ENCODE data around the gene SCGB1D4. TPM values are rescaled to one million over a fixed set of nuclear protein-coding genes. Genes with fewer than 3 reads are reported as not detected.
"Not testable (repeated sequence)": the region's sequence is repeated elsewhere in the genome, so short reads cannot be mapped to it uniquely, and the experiment has no call there.

The SCGB1D4 gene
- total RNA-seq, result not detected
- not detected for polyA plus RNA-seq
- not detected for total RNA-seq

GRCh38 chr11:62298975-62299374, at the start of gene SCGB1D4:
SCGB1D4 (minus strand) TSS chr11:62299075; CDS start chr11:62299010, 65 bp downstream.
- no peaks in the 10 kb centered on the region for H3K27me3 ChIP-seq (ENCODE audit: control insufficient read depth in 2 of 2, insufficient read depth in 2 of 2, low read length in 2 of 2)
- Mint-ChIP-seq H3K36me3 (no peaks in the 10 kb centered on the region), H3K9me3 (peaks cover 0 to 2% (median 0%) of the 10 kb centered on the region in 11 donors), H3K27me3 (peaks cover 17 to 35% (median 28%) of the 10 kb centered on the region in 5 donors), H3K4me3 (no peak within 1 kb of the TSS), H3K4me1 (no peaks in the 10 kb centered on the region), H3K27ac (no peak within 1 kb of the TSS)
- H3K36me3 ChIP-seq (ENCODE audit: control insufficient read depth in 2 of 3, insufficient read depth in 3 of 3, low read length in 3 of 3), result no peaks in the 10 kb centered on the region
- intact Hi-C loops (cut with micrococcal nuclease), result no loop called here
- no peak within 1 kb of the TSS for H3K27ac ChIP-seq (ENCODE audit: low read depth, low read length)
- ChIA-PET CTCF (no interaction called here), POLR2A (no interaction called here)
- no peak for ATAC-seq
- H3K4me1 ChIP-seq (ENCODE audit: control insufficient read depth in 2 of 2, insufficient read depth in 2 of 2, low read length in 2 of 2), result no peaks in the 10 kb centered on the region
- H3K9me3 ChIP-seq (ENCODE audit: control insufficient read depth in 2 of 3, low read length in 3 of 3), result no peaks in the 10 kb centered on the region
- DNase-seq, result no peak
- no peak within 1 kb of the TSS for H3K4me3 ChIP-seq (ENCODE audit: low read length)

GRCh38 chr11:62345861-62346260, 47.0 kb upstream of the SCGB1D4 start:
- Histone ChIP-seq H3K4me1 (ENCODE audit: control insufficient read depth in 2 of 2, insufficient read depth in 2 of 2, low read length in 2 of 2) (no peaks in the 10 kb centered on the region), H3K27me3 (ENCODE audit: control insufficient read depth in 2 of 2, insufficient read depth in 2 of 2, low read length in 2 of 2) (no peaks in the 10 kb centered on the region), H3K9me3 (ENCODE audit: control insufficient read depth in 2 of 3, low read length in 3 of 3) (no peaks in the 10 kb centered on the region), H3K4me3 (ENCODE audit: low read length) (no peak overlapping the region), H3K36me3 (ENCODE audit: control insufficient read depth in 2 of 3, insufficient read depth in 3 of 3, low read length in 3 of 3) (no peaks in the 10 kb centered on the region), H3K27ac (ENCODE audit: low read depth, low read length) (no peak overlapping the region)
- ATAC-seq (no peak), DNase-seq (no peak)
- Mint-ChIP-seq H3K27me3 (peaks cover 0 to 2% (median 0%) of the 10 kb centered on the region in 5 donors), H3K27ac (no peak overlapping the region), H3K9me3 (peaks cover 0 to 1% (median 0%) of the 10 kb centered on the region in 11 donors), H3K4me3 (no peak overlapping the region), H3K36me3 (peaks cover 0 to 4% (median 0%) of the 10 kb centered on the region in 5 donors), H3K4me1 (no peaks in the 10 kb centered on the region)
- POLR2A ChIA-PET, result no interaction called here
- CTCF ChIA-PET, result interaction anchor here (0.6 kb wide), 1 partner anchor 282 kb away, joined by 4 read pairs; no protein-coding TSS in a partner anchor
- intact Hi-C loops (cut with micrococcal nuclease), result no loop called here

- Mint-ChIP-seq H3K27me3 (peaks cover 0 to 9% (median 0%) of the 10 kb centered on the region in 5 donors), H3K4me3 (no peak overlapping the region), H3K27ac (no peak overlapping the region), H3K36me3 (peaks cover 0 to 4% (median 0%) of the 10 kb centered on the region in 5 donors), H3K9me3 (peaks cover 0 to 1% (median 0%) of the 10 kb centered on the region in 11 donors), H3K4me1 (peaks cover 0 to 5% (median 0%) of the 10 kb centered on the region in 7 donors)
- no peaks in the 10 kb centered on the region for H3K9me3 ChIP-seq (ENCODE audit: control insufficient read depth in 2 of 3, low read length in 3 of 3)
- no peaks in the 10 kb centered on the region for H3K4me1 ChIP-seq (ENCODE audit: control insufficient read depth in 2 of 2, insufficient read depth in 2 of 2, low read length in 2 of 2)
- H3K27me3 ChIP-seq (ENCODE audit: control insufficient read depth in 2 of 2, insufficient read depth in 2 of 2, low read length in 2 of 2), result no peaks in the 10 kb centered on the region
- ATAC-seq (peak; percentile 39), DNase-seq (no peak)
- no peak overlapping the region for H3K27ac ChIP-seq (ENCODE audit: low read depth, low read length)
- intact Hi-C loops (cut with micrococcal nuclease), result no loop called here
- H3K36me3 ChIP-seq (ENCODE audit: control insufficient read depth in 2 of 3, insufficient read depth in 3 of 3, low read length in 3 of 3), result no peaks in the 10 kb centered on the region
- POLR2A ChIA-PET, result no interaction called here
- no peak overlapping the region for H3K4me3 ChIP-seq (ENCODE audit: low read length)
- CTCF ChIA-PET, result interaction anchor here (0.8 kb wide), 1 partner anchor 33 kb away, joined by 3 read pairs; no protein-coding TSS in a partner anchor
These were observed 45.3 kb upstream of the SCGB1D4 start for GRCh38 chr11:62344210-62344609.

- intact Hi-C loops (cut with micrococcal nuclease); H3K27ac ChIP-seq (ENCODE audit: low read depth, low read length); H3K4me3 Mint-ChIP-seq; H3K27ac Mint-ChIP-seq; DNase-seq; H3K36me3 Mint-ChIP-seq; H3K27me3 ChIP-seq (ENCODE audit: control insufficient read depth in 2 of 2, insufficient read depth in 2 of 2, low read length in 2 of 2); ATAC-seq; H3K9me3 Mint-ChIP-seq; H3K4me1 ChIP-seq (ENCODE audit: control insufficient read depth in 2 of 2, insufficient read depth in 2 of 2, low read length in 2 of 2); H3K36me3 ChIP-seq (ENCODE audit: control insufficient read depth in 2 of 3, insufficient read depth in 3 of 3, low read length in 3 of 3); POLR2A ChIA-PET; H3K4me3 ChIP-seq (ENCODE audit: low read length); H3K9me3 ChIP-seq (ENCODE audit: control insufficient read depth in 2 of 3, low read length in 3 of 3); H3K4me1 Mint-ChIP-seq: not testable (repeated sequence)
- CTCF ChIA-PET, result interaction anchor here (0.6 kb wide), 1 partner anchor 34 kb away, joined by 3 read pairs; no protein-coding TSS in a partner anchor
- peaks cover 0 to 13% (median 0%) of the 10 kb centered on the region in 5 donors for H3K27me3 Mint-ChIP-seq
These were observed 44.8 kb upstream of the SCGB1D4 start for GRCh38 chr11:62343646-62344190.

- Histone ChIP-seq H3K9me3 (ENCODE audit: control insufficient read depth in 2 of 3, low read length in 3 of 3) (no peaks in the 10 kb centered on the region), H3K27me3 (ENCODE audit: control insufficient read depth in 2 of 2, insufficient read depth in 2 of 2, low read length in 2 of 2) (no peaks in the 10 kb centered on the region), H3K27ac (ENCODE audit: low read depth, low read length) (no peak overlapping the region), H3K36me3 (ENCODE audit: control insufficient read depth in 2 of 3, insufficient read depth in 3 of 3, low read length in 3 of 3) (no peaks in the 10 kb centered on the region), H3K4me3 (ENCODE audit: low read length) (no peak overlapping the region), H3K4me1 (ENCODE audit: control insufficient read depth in 2 of 2, insufficient read depth in 2 of 2, low read length in 2 of 2) (no peaks in the 10 kb centered on the region)
- peak overlapping the region in 1 of 9 donors; percentile 74 for H3K27ac Mint-ChIP-seq
- POLR2A ChIA-PET, result interaction anchor here (0.9 kb wide), 1 partner anchor 58 kb away, joined by 4 read pairs; no protein-coding TSS in a partner anchor
- intact Hi-C loops (cut with micrococcal nuclease), result no loop called here
- H3K4me1 Mint-ChIP-seq, result peaks cover 9 to 17% (median 11%) of the 10 kb centered on the region in 7 donors
- DNase-seq, result no peak
- peak; percentile 37 for ATAC-seq
- H3K4me3 Mint-ChIP-seq, result no peak overlapping the region
- CTCF ChIA-PET, result interaction anchor here (0.6 to 2.0 kb wide), 3 partner anchors 11 to 38 kb away, joined by 3 to 17 read pairs (median 3); no protein-coding TSS in a partner anchor
- H3K9me3 Mint-ChIP-seq, result no peaks in the 10 kb centered on the region
- H3K36me3 Mint-ChIP-seq, result peaks cover 0 to 4% (median 1%) of the 10 kb centered on the region in 5 donors
- H3K27me3 Mint-ChIP-seq, result peaks cover 0 to 19% (median 0%) of the 10 kb centered on the region in 5 donors
These were observed 42.7 kb upstream of the SCGB1D4 start for GRCh38 chr11:62341588-62341987.

GRCh38 chr11:62340269-62340901, 41.5 kb upstream of the SCGB1D4 start:
- Mint-ChIP-seq H3K36me3 (peaks cover 0 to 4% (median 3%) of the 10 kb centered on the region in 5 donors), H3K9me3 (peaks cover 0 to 3% (median 0%) of the 10 kb centered on the region in 11 donors), H3K27me3 (peaks cover 6 to 31% (median 10%) of the 10 kb centered on the region in 5 donors), H3K4me3 (no peak overlapping the region), H3K27ac (no peak overlapping the region), H3K4me1 (peaks cover 13 to 23% (median 18%) of the 10 kb centered on the region in 7 donors)
- H3K27me3 ChIP-seq (ENCODE audit: control insufficient read depth in 2 of 2, insufficient read depth in 2 of 2, low read length in 2 of 2), result no peaks in the 10 kb centered on the region
- DNase-seq, result peak; percentile 12 to 60 (median 47)
- ATAC-seq, result peak; percentile 74
- H3K4me3 ChIP-seq (ENCODE audit: low read length), result no peak overlapping the region
- H3K36me3 ChIP-seq (ENCODE audit: control insufficient read depth in 2 of 3, insufficient read depth in 3 of 3, low read length in 3 of 3), result no peaks in the 10 kb centered on the region
- intact Hi-C loops (cut with micrococcal nuclease), result loop anchor here (1.0 kb wide), 1 partner anchor 38 kb away; no protein-coding TSS in a partner anchor
- no peak overlapping the region for H3K27ac ChIP-seq (ENCODE audit: low read depth, low read length)
- ChIA-PET POLR2A (interaction anchor here (0.9 kb wide), 1 partner anchor 59 kb away, joined by 4 read pairs; no protein-coding TSS in a partner anchor), CTCF (interaction anchor here (0.7 to 2.0 kb wide), 8 partner anchors 15 to 412 kb away, joined by 3 to 17 read pairs (median 4); no protein-coding TSS in a partner anchor)
- no peaks in the 10 kb centered on the region for H3K4me1 ChIP-seq (ENCODE audit: control insufficient read depth in 2 of 2, insufficient read depth in 2 of 2, low read length in 2 of 2)
- no peaks in the 10 kb centered on the region for H3K9me3 ChIP-seq (ENCODE audit: control insufficient read depth in 2 of 3, low read length in 3 of 3)

Data from naive thymus-derived CD4-positive, alpha-beta T cell (primary cell).